Keratinocyte (primary cell): ENCODE results near the gene SOST.

Source experiments
- EZH2 ChIP-seq: IDR thresholded peaks from one replicate; pipeline ENCODE4 v1.6.1; 2012; ENCODE audit warnings: inconsistent platforms, mild to moderate bottlenecking, low read length, moderate library complexity
- TF ChIP-seq, protein P1 (sequence below), 3 experiments: IDR thresholded peaks in 1 of 3; conservative IDR thresholded peaks in 1 of 3; optimal IDR thresholded peaks in 1 of 3; 2 replicates in 2 of 3; 3 replicates in 1 of 3; pipeline versions ENCODE3 to v1.5.1; 2011; ENCODE audit warnings: low read length in 3 of 3, mild to moderate bottlenecking in 3 of 3, moderate library complexity in 2 of 3, control low read depth in 1 of 3, inconsistent platforms in 1 of 3; ENCODE audit not compliant: insufficient read depth in 2 of 3; ENCODE audit errors: extremely low read depth in 1 of 3

DNA sequence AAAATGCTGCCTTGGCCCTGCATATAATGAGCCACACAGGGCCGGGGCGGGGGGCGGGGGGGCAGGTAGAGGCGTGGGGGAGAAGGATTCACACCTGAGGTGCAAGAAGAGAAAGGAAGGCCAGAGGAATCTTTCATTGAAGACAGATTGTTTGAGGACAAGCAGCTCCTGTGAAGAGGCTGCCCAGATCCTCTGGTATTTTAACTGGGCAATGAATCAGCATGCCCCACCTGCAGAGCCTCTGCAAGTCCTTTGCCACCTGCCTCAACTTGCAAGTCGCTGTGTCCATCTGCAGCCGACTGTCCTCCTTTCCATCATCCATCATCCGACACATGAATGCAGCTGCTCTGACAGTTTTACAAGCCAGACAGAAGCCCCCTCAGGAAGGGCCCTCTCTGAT, 1.2 kb upstream of the SOST start:
- TF ChIP-seq, protein P1, sequence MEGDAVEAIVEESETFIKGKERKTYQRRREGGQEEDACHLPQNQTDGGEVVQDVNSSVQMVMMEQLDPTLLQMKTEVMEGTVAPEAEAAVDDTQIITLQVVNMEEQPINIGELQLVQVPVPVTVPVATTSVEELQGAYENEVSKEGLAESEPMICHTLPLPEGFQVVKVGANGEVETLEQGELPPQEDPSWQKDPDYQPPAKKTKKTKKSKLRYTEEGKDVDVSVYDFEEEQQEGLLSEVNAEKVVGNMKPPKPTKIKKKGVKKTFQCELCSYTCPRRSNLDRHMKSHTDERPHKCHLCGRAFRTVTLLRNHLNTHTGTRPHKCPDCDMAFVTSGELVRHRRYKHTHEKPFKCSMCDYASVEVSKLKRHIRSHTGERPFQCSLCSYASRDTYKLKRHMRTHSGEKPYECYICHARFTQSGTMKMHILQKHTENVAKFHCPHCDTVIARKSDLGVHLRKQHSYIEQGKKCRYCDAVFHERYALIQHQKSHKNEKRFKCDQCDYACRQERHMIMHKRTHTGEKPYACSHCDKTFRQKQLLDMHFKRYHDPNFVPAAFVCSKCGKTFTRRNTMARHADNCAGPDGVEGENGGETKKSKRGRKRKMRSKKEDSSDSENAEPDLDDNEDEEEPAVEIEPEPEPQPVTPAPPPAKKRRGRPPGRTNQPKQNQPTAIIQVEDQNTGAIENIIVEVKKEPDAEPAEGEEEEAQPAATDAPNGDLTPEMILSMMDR (optimal IDR thresholded peaks at IDR 0.05 in 1 of 3, IDR thresholded peaks at IDR 0.05 in 1 of 3, conservative IDR thresholded peaks at IDR 0.05 in 1 of 3; ENCODE audit: extremely low read depth in 1 of 3, insufficient read depth in 2 of 3, low read length in 3 of 3), result no peak
- no peak for TF ChIP-seq EZH2
